ENCODE data around the gene AASS. TPM values are rescaled to one million over a fixed set of nuclear protein-coding genes. Genes with fewer than 3 reads are reported as not detected.
A peak's percentile ranks its signal among the peaks of the same experiment; 100 is the strongest.

Gene AASS
- total RNA-seq, 3 donors from 2014 or later: 4.1 to 14.1 (median 7.4) TPM

- H3K4me3 ChIP-seq: no peak overlapping the region
- intact Hi-C loops (cut with DNase I, micrococcal nuclease): no loop called here
- no peaks in the 10 kb centered on the region for H3K9me3 ChIP-seq
- TF ChIP-seq CTCF (IDR thresholded peaks at IDR 0.05): no peak
- peaks cover 2% of the 10 kb centered on the region for H3K4me1 ChIP-seq (ENCODE audit: low read depth)
- DNase-seq: no peak
- ATAC-seq: no peak
- no peaks in the 10 kb centered on the region for H3K36me3 ChIP-seq (ENCODE audit: low read depth)
Measured at GRCh38 chr7:122145937-122146645, 2.0 kb upstream of the AASS start.

GRCh38 chr7:122143376-122143750, 686 bp downstream of the AASS start:
- Histone ChIP-seq H3K36me3 (ENCODE audit: low read depth) (no peaks in the 10 kb centered on the region), H3K4me3 (peak overlapping the region; percentile 64), H3K4me1 (ENCODE audit: low read depth) (peaks cover 2% of the 10 kb centered on the region), H3K9me3 (no peaks in the 10 kb centered on the region)
- no peak for TF ChIP-seq CTCF (IDR thresholded peaks at IDR 0.05)
- ATAC-seq: peak; percentile 25
- peak; percentile 5 to 43 (median 38) for DNase-seq
- intact Hi-C loops (cut with DNase I, micrococcal nuclease): no loop called here

- TF ChIP-seq CTCF (IDR thresholded peaks at IDR 0.05): no peak
- no peak for DNase-seq
- no peak overlapping the region for H3K4me3 ChIP-seq
- no peaks in the 10 kb centered on the region for H3K9me3 ChIP-seq
- intact Hi-C loops (cut with DNase I, micrococcal nuclease): no loop called here
- H3K36me3 ChIP-seq (ENCODE audit: low read depth): no peaks in the 10 kb centered on the region
- peaks cover 2% of the 10 kb centered on the region for H3K4me1 ChIP-seq (ENCODE audit: low read depth)
- no peak for ATAC-seq
Measured at GRCh38 chr7:122140918-122141317, 3.1 kb downstream of the AASS start.

GRCh38 chr7:122137251-122138077, 6.6 kb downstream of the AASS start:
- no peak for TF ChIP-seq CTCF (IDR thresholded peaks at IDR 0.05)
- Histone ChIP-seq H3K9me3 (no peaks in the 10 kb centered on the region), H3K36me3 (ENCODE audit: low read depth) (no peaks in the 10 kb centered on the region), H3K4me1 (ENCODE audit: low read depth) (no peaks in the 10 kb centered on the region), H3K4me3 (no peak overlapping the region)
- intact Hi-C loops (cut with DNase I, micrococcal nuclease): no loop called here
- ATAC-seq (no peak), DNase-seq (no peak)

DNA sequence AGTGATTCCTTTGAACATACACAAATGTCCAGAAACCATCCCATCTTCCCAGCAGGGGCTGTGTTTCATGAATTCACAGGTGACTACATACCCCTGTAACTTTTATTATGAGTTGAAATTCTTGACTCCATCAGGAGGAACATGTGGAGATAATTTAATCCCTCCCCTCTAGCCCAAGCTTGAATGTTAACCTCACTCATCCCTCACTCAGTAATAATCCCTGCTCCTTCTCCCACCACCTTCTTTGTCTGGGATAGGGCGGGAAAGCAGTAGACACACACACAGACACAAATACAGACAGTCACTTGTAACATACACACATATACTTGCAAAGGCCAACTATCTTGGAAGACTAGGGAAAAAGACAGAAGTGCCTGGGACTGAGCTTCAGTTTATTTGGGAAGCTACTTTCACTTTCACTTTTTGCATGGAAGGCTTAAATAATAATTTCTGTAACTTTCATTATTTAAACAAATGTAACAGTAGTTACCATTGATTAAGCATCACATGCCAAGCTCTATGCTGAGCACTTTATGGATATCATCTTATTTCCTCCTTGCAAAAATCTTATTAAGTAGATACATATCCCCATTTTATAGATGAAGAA, 7.3 kb downstream of the AASS start:
- no peak overlapping the region for H3K4me3 ChIP-seq
- ATAC-seq: peak; percentile 15
- no peak for TF ChIP-seq CTCF (IDR thresholded peaks at IDR 0.05)
- intact Hi-C loops (cut with DNase I, micrococcal nuclease): no loop called here
- H3K36me3 ChIP-seq (ENCODE audit: low read depth): no peaks in the 10 kb centered on the region
- DNase-seq: no peak
- no peaks in the 10 kb centered on the region for H3K4me1 ChIP-seq (ENCODE audit: low read depth)
- H3K9me3 ChIP-seq: no peaks in the 10 kb centered on the region
